SK-N-SH treated with all-trans-retinoic acid at 6 μM for 48 hours (cell line): ENCODE results near the gene FES.

Experiments used
- ATAC-seq: fragments of 200-7000 bp; cut with Tn5 transposase; 3 replicates; pipeline ENCODE4 v1.9.1; 2020; ENCODE audit warnings: mild to moderate bottlenecking, moderate library complexity
- ARNTL ChIP-seq: fragments of 450-650 bp; formaldehyde crosslinking; IDR thresholded peaks from 2 replicates; pipeline ENCODE4 v1.5.0; 2020; ENCODE audit warnings: low read depth, mild to moderate bottlenecking, moderate library complexity, borderline replicate concordance
- BACH2 ChIP-seq: fragments of 250-450 bp; sonication (Bioruptor Pico); IDR thresholded peaks from 2 replicates; pipeline ENCODE4 v1.9.0; 2021; ENCODE audit warnings: mild to moderate bottlenecking, borderline replicate concordance
- ESRRG ChIP-seq: fragments of 250-450 bp; sonication (Bioruptor Pico); IDR thresholded peaks from 2 replicates; pipeline ENCODE4 v1.6.1; 2021; ENCODE audit warnings: mild to moderate bottlenecking
- GLIS3 ChIP-seq: fragments of 250-450 bp; sonication (Bioruptor Pico); IDR thresholded peaks from 2 replicates; pipeline ENCODE4 v1.5.0; 2020; ENCODE audit warnings: mild to moderate bottlenecking, moderate library complexity
- ISL1 ChIP-seq: fragments of 250-450 bp; sonication (Bioruptor Pico); IDR thresholded peaks from 2 replicates; pipeline ENCODE4 v2.1.2; 2022; ENCODE audit warnings: mild to moderate bottlenecking, moderate library complexity
- OSR1 ChIP-seq: fragments of 250-450 bp; sonication (Bioruptor Pico); IDR thresholded peaks from 2 replicates; pipeline ENCODE4 v1.8.0; 2022; ENCODE audit warnings: moderate library complexity, mild to moderate bottlenecking, inconsistent platforms
- PPARA ChIP-seq: fragments of 250-450 bp; sonication (Bioruptor Pico); IDR thresholded peaks from 2 replicates; pipeline ENCODE4 v1.5.0; 2020; ENCODE audit warnings: mild to moderate bottlenecking, borderline replicate concordance
- RARB ChIP-seq: fragments of 250-450 bp; sonication (Bioruptor Pico); IDR thresholded peaks from 2 replicates; pipeline ENCODE4 v1.8.0; 2021; ENCODE audit warnings: mild to moderate bottlenecking, moderate library complexity
- TOX ChIP-seq: fragments of 250-450 bp; sonication (Bioruptor Pico); IDR thresholded peaks from 2 replicates; pipeline ENCODE4 v1.8.0; 2021; ENCODE audit warnings: mild to moderate bottlenecking, moderate library complexity, borderline replicate concordance
- ZC3H10 ChIP-seq: fragments of 250-450 bp; sonication (Bioruptor Pico); IDR thresholded peaks from 2 replicates; pipeline ENCODE4 v1.5.1; 2021; ENCODE audit warnings: mild to moderate bottlenecking, moderate library complexity
- ZNF8 ChIP-seq: fragments of 450-650 bp; formaldehyde crosslinking; IDR thresholded peaks from 2 replicates; pipeline ENCODE4 v1.5.0; 2020; ENCODE audit warnings: mild to moderate bottlenecking, moderate library complexity
- TF ChIP-seq, protein P1 (sequence below): fragments of 250-450 bp; sonication (Bioruptor Pico); IDR thresholded peaks from 2 replicates; pipeline ENCODE4 v1.5.1; 2021; ENCODE audit warnings: mild to moderate bottlenecking, moderate library complexity
- TF ChIP-seq, protein P2 (sequence below): fragments of 250-450 bp; sonication (Bioruptor Pico); IDR thresholded peaks from 2 replicates; pipeline ENCODE4 v1.5.1; 2020; ENCODE audit warnings: low read depth, mild to moderate bottlenecking, moderate library complexity
- TF ChIP-seq, protein P3 (sequence below): fragments of 250-450 bp; sonication (Bioruptor Pico); IDR thresholded peaks from 2 replicates; pipeline ENCODE4 v1.5.0; 2020; ENCODE audit warnings: mild to moderate bottlenecking, moderate library complexity
- TF ChIP-seq, protein P4 (sequence below): fragments of 250-450 bp; sonication (Bioruptor Pico); IDR thresholded peaks from 2 replicates; pipeline ENCODE4 v1.8.0; 2020; ENCODE audit warnings: mild to moderate bottlenecking, moderate library complexity, borderline replicate concordance

FES gene

DNA sequence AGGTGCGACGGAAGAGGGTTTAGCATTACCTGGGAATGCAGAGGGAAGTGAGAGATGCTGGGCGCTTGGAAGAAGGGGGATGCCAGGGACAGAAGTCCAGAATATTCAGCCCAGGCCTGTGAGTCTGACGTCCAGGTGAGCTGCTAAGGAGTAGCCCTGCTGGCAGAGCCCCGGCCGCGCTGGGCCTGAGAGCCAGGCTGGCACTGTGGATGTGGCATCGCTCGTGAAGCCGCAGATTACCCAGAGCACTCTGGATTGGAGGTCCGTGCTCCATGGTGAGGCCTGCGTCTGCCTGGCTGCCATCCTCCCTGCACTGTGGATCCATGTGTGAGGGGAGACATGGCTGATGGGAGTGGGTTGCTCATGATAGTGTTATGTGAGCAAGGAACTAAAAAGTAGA is 33.3 kb downstream of the FES start (continued):
- TF ChIP-seq, protein P1, sequence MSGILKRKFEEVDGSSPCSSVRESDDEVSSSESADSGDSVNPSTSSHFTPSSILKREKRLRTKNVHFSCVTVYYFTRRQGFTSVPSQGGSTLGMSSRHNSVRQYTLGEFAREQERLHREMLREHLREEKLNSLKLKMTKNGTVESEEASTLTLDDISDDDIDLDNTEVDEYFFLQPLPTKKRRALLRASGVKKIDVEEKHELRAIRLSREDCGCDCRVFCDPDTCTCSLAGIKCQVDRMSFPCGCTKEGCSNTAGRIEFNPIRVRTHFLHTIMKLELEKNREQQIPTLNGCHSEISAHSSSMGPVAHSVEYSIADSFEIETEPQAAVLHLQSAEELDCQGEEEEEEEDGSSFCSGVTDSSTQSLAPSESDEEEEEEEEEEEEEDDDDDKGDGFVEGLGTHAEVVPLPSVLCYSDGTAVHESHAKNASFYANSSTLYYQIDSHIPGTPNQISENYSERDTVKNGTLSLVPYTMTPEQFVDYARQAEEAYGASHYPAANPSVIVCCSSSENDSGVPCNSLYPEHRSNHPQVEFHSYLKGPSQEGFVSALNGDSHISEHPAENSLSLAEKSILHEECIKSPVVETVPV (CRISPR knock-in tag): no peak
- no peak for TF ChIP-seq ARNTL
- no peak for TF ChIP-seq ISL1 (CRISPR knock-in tag)
- TF ChIP-seq ZNF8 (CRISPR knock-in tag): no peak
- no peak for TF ChIP-seq GLIS3 (CRISPR knock-in tag)
- TF ChIP-seq BACH2 (CRISPR knock-in tag): no peak
- TF ChIP-seq, protein P2, sequence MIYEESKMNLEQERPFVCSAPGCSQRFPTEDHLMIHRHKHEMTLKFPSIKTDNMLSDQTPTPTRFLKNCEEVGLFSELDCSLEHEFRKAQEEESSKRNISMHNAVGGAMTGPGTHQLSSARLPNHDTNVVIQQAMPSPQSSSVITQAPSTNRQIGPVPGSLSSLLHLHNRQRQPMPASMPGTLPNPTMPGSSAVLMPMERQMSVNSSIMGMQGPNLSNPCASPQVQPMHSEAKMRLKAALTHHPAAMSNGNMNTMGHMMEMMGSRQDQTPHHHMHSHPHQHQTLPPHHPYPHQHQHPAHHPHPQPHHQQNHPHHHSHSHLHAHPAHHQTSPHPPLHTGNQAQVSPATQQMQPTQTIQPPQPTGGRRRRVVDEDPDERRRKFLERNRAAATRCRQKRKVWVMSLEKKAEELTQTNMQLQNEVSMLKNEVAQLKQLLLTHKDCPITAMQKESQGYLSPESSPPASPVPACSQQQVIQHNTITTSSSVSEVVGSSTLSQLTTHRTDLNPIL (CRISPR knock-in tag): no peak

DNA sequence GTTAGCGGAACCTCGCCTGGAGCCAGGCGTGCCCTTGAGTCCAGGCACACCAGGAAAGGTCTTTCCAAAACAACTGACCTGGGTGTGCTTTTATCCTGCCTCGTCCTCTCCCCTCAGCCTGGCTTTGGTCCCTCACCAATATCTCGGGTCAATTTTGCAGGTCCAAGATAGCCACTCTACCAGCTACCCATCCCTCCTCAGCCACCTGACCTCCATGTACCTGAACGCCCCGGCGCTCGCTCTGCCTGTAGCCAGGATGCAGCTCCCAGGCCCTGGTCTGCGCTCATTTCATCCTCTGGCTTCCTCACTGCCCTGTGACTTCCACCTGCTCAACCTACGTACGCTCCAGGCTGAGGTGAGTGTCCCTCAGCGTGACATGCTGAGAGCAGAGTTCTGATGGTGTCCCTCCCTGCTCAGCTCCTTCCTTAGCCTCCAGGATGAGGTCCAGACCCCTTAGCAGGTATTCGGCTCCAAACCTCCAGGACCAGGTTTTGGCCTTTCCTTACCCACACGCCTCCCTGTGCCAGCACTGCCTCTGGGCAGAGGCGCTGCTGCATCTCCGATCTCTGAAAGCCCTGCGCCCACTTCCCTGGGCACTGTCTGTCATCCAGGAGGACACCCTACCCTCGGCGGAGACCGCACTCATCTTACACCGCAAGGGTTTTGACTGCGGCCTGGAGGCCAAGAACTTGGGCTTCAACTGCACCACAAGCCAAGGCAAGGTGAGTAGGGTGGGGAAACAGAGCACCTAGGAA is 33.9 kb downstream of the FES start:
- ATAC-seq: no peak
- TF ChIP-seq PPARA (CRISPR knock-in tag): no peak
- TF ChIP-seq OSR1: no peak
- TF ChIP-seq ESRRG: no peak
- TF ChIP-seq ZNF8 (CRISPR knock-in tag): no peak
- TF ChIP-seq, protein P2 (CRISPR knock-in tag): no peak
- no peak for TF ChIP-seq RARB
- TF ChIP-seq ISL1 (CRISPR knock-in tag): no peak
- TF ChIP-seq, all 23 proteins: peak for 0

DNA sequence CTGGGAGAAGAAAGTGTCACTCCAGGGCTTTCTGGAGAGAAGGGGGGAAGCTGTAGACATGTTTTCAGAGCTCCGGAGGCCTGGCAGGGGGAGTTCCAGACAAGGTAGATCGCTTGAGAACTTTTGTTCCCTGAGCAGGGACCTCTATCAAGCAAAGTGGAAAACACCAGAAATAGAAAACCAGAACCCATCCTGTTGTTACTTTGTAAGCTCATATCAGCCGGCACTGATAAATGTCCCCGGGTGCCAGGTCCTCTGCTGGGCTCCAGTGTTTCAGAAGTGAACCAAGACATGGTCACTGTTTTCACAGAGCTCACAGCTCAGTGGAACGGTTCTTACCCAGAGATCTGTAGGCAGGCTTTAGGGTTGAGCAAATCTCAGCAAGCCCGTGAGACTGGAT is 34.5 kb downstream of the FES start:
- no peak for ATAC-seq
- TF ChIP-seq ARNTL: no peak
- TF ChIP-seq, protein P3, sequence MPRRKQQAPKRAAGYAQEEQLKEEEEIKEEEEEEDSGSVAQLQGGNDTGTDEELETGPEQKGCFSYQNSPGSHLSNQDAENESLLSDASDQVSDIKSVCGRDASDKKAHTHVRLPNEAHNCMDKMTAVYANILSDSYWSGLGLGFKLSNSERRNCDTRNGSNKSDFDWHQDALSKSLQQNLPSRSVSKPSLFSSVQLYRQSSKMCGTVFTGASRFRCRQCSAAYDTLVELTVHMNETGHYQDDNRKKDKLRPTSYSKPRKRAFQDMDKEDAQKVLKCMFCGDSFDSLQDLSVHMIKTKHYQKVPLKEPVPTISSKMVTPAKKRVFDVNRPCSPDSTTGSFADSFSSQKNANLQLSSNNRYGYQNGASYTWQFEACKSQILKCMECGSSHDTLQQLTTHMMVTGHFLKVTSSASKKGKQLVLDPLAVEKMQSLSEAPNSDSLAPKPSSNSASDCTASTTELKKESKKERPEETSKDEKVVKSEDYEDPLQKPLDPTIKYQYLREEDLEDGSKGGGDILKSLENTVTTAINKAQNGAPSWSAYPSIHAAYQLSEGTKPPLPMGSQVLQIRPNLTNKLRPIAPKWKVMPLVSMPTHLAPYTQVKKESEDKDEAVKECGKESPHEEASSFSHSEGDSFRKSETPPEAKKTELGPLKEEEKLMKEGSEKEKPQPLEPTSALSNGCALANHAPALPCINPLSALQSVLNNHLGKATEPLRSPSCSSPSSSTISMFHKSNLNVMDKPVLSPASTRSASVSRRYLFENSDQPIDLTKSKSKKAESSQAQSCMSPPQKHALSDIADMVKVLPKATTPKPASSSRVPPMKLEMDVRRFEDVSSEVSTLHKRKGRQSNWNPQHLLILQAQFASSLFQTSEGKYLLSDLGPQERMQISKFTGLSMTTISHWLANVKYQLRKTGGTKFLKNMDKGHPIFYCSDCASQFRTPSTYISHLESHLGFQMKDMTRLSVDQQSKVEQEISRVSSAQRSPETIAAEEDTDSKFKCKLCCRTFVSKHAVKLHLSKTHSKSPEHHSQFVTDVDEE (CRISPR knock-in tag): no peak
- no peak for TF ChIP-seq ZNF8 (CRISPR knock-in tag)
- no peak for TF ChIP-seq ZC3H10 (CRISPR knock-in tag)
- TF ChIP-seq, protein P4, sequence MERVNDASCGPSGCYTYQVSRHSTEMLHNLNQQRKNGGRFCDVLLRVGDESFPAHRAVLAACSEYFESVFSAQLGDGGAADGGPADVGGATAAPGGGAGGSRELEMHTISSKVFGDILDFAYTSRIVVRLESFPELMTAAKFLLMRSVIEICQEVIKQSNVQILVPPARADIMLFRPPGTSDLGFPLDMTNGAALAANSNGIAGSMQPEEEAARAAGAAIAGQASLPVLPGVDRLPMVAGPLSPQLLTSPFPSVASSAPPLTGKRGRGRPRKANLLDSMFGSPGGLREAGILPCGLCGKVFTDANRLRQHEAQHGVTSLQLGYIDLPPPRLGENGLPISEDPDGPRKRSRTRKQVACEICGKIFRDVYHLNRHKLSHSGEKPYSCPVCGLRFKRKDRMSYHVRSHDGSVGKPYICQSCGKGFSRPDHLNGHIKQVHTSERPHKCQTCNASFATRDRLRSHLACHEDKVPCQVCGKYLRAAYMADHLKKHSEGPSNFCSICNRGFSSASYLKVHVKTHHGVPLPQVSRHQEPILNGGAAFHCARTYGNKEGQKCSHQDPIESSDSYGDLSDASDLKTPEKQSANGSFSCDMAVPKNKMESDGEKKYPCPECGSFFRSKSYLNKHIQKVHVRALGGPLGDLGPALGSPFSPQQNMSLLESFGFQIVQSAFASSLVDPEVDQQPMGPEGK: no peak
- TF ChIP-seq, all 23 proteins: peak for 0

DNA sequence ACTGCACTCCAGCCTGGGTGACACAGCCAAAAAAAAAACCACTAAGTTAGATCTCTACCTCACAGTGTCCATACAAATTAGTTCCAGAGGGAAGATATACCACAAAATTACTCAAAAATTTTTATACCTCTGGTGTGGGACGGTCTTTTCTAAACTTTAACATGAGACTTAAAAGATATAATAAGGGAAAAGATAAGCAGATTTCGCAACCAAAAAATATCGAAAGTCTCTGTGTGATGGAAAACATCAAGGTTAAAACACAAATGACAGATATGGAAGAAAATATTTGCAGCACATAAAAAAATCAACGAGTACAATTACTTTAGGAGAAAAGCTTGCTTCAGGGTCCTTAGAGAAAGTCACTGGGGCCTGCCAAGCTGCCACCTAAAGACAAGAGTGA is 37.6 kb downstream of the FES start:
- TF ChIP-seq, protein P2 (CRISPR knock-in tag): no peak
- TF ChIP-seq TOX (CRISPR knock-in tag): no peak
- no peak for TF ChIP-seq ARNTL
- TF ChIP-seq, protein P3 (CRISPR knock-in tag): no peak
- TF ChIP-seq RARB: no peak
- TF ChIP-seq, protein P1 (CRISPR knock-in tag): no peak
- TF ChIP-seq, protein P4: no peak
- TF ChIP-seq ISL1 (CRISPR knock-in tag): no peak
- ATAC-seq: no peak
